GM12892 (cell line): ENCODE measurements around the gene TMPRSS13.

ENCODE experiments used
- DNase-seq: peaks from one replicate; pipeline ENCODE4 v3.0.0; 2011; ENCODE audit not compliant: insufficient read length
- FAIRE-seq: peaks from 2 replicates; lab custom pipeline; 2011; peaks lifted over from hg19 to GRCh38; lab: Jason Lieb, UNC
- POLR2A ChIP-seq: IDR thresholded peaks from 2 replicates; pipeline ENCODE4 v1.6.1; 2011; ENCODE audit warnings: low read depth, low read length, control low read depth
- POLR2AphosphoS5 ChIP-seq: IDR thresholded peaks from 2 replicates; pipeline ENCODE4 v1.6.1; 2011; ENCODE audit warnings: low read depth, low read length, control low read depth
- TAF1 ChIP-seq: IDR thresholded peaks from 2 replicates; pipeline ENCODE4 v1.6.1; 2011; ENCODE audit warnings: low read depth, mild to moderate bottlenecking, control low read depth, low read length, borderline replicate concordance

TMPRSS13 gene

DNA sequence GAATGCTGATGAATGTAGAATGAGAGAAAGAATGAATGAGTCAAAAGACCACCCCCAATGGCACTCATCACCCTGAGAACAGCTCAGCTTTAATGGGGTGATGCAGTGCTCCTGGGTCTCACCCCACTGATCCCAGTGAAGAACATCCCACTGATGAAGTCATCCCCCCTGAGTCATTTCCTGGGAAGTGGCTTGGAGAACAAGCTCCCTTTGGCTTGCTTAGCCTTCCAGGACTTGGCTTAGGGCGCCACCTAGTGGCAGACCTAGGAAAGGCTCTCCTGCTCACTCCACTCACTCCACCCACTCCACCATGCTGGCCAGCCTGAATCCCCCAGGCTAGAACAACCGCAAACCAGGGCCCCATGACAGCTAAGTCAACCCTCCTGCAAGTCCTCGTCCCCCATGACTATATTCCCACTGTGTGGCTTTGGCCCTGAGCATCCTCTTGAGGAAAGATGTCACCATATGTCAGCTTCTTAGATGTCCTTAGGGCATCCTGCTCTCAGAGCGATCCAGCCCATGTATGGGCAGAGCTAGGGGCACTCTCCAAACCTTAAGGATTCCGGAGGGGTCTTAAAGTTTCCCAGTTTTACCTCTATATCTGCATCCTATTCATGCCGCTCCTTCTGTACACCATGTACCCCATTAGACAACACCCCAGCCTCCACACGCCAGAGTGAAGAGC lies 17.8 kb upstream of the TMPRSS13 start:
- DNase-seq (peak; percentile 51), FAIRE-seq (peak; percentile 93)
- no peak for TF ChIP-seq TAF1
- no peak for TF ChIP-seq POLR2A
- no peak for TF ChIP-seq POLR2AphosphoS5

GRCh38 chr11:117946156-117946841 lies 17.1 kb upstream of the TMPRSS13 start:
- FAIRE-seq (no peak), DNase-seq (no peak)
- no peak for TF ChIP-seq POLR2AphosphoS5
- TF ChIP-seq POLR2A: no peak
- no peak for TF ChIP-seq TAF1

GRCh38 chr11:117945047-117945810 lies 16.0 kb upstream of the TMPRSS13 start:
- no peak for DNase-seq
- TF ChIP-seq POLR2A (no peak), TAF1 (no peak), POLR2AphosphoS5 (no peak)
- FAIRE-seq: peak; percentile 92

DNA sequence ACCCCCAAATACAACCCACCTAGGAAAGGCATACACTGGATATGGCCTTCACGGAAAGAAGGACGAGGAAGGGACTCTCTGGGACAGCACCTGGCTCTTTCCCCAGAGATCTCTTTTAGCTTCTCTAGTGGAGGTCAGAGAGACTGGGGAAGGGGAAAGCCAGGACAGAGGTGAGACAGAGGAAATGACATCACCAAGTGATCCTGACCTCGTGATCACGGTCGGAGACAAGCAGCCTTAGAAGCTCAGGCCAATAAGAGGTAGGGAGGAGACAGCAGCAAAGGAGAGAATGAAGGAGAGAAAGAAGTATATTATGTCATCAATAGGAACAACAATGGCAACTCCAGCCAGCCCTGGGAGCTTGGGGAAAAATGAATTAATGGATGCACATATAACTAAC lies 15.4 kb upstream of the TMPRSS13 start:
- DNase-seq (no peak), FAIRE-seq (no peak)
- TF ChIP-seq POLR2A: no peak
- no peak for TF ChIP-seq POLR2AphosphoS5
- no peak for TF ChIP-seq TAF1

DNA sequence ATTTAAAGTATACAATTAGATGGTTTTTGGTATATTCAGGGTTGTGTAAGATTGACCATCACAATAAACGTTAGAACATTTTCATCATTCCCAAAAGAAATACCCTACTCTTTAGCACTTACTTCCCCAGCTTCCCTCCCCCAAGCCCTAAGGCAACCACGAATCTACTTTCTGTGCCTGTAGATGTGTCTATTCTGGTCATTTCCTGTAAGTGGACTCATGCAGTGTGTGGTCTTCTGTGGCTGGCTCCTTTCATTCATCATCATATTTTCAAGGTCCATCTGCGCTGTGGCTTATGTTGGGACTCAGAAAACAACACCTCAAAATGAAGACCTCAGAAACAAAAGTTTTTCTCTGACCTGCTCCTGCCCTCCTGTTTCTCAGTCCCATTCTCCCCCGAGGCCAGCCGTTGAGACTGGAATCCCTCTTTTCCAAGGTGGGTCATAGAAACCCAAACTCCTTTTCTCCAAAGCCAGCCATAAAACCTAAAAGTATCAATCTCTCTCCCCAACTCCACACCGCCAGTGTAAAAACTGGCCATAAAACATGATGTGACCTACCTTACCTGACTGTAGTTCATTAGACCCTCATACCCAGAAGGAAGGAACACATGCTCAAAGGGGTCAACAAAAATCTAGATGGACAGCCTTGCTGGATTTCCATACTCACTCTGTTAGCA lies 12.9 kb upstream of the TMPRSS13 start:
- TF ChIP-seq POLR2A: no peak
- TF ChIP-seq POLR2AphosphoS5: no peak
- TF ChIP-seq TAF1: no peak
- peak; percentile 42 for FAIRE-seq
- no peak for DNase-seq

GRCh38 chr11:117941163-117941707 lies 12.0 kb upstream of the TMPRSS13 start:
- TF ChIP-seq POLR2A (no peak), POLR2AphosphoS5 (no peak), TAF1 (no peak)
- no peak for FAIRE-seq
- DNase-seq: no peak

GRCh38 chr11:117940736-117941135 lies 11.5 kb upstream of the TMPRSS13 start:
- DNase-seq (no peak), FAIRE-seq (peak; percentile 40)
- TF ChIP-seq TAF1: no peak
- TF ChIP-seq POLR2AphosphoS5: no peak
- no peak for TF ChIP-seq POLR2A

DNA sequence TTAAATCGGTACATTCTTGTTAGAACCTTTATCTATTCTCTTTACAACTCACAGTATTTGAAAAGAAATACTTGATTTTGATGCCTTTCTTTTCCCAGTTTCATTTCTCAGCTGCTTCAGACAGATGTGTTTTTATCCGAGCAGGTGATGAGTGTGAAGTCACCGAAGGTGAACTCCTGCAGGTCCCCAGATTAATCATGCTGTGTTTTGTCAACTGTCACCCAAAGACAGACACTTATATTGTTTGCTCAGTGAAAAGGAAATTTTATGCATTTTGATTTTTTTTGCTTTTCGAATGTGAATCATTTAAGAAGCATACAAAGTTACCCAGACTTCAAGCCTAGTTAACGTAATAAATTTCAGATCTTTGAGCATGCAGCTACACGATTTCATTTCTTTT lies 7.8 kb upstream of the TMPRSS13 start:
- FAIRE-seq (peak; percentile 90), DNase-seq (no peak)
- TF ChIP-seq POLR2A (no peak), TAF1 (no peak), POLR2AphosphoS5 (no peak)

DNA sequence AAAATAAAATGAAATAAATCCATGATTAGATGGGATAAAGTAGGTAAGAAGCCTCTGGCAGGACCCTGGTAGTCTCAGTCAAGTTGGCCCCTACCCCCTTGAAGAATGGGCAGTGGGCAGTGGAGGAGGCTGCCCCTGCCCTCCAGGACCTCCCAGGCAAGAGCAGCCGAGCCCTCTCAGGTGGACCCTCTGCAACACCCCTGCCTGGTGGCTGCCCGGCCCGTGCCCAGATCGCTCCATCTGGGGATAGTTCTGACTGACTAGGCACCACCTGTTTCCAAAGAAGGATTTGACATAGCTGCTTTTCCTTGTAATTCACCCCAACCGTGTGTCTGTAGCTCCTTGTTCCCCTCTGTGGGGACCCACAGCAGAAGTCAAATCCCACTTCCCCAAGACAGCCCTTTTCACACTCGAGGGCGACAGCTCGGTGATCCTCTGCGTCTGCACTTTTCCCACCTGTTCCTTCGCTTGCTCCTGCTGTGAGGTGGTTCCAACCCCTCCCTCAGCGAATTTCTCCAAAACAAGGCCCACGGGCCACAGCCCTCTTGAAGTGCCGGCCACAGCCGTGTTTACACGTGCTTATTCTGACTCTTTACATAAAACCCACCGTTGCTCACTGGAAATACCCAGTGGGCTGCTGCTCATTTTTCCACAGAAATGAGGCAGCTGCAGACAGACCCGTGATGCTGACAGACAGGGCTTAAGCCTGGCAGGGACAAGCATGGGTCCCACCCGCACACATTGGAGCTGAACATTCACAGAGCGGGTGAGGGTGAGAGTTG lies 5.5 kb upstream of the TMPRSS13 start:
- DNase-seq (no peak), FAIRE-seq (peak; percentile 24)
- TF ChIP-seq TAF1 (no peak), POLR2A (no peak), POLR2AphosphoS5 (no peak)

GRCh38 chr11:117933930-117934329 lies 4.7 kb upstream of the TMPRSS13 start:
- no peak for DNase-seq
- FAIRE-seq: no peak
- TF ChIP-seq POLR2AphosphoS5 (no peak), POLR2A (no peak), TAF1 (no peak)

DNA sequence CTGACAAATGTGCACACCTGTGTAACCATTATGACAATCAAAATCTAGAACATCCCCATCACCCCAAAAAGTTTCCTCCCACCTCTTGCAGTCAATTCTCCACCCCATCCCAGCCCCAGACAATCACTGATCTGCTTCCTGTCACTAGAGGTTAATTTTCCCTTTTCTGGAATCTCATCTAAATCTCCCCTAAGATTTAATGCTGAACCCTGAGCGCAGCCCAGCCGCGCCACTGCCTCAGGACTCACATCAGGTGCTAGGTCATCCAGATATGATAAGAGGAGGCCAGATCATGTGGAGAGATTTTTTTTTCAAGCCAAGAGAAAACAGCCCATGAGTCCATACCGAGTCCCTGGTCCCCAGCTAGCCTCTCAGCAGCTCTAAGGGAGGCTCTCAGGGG lies 4.3 kb upstream of the TMPRSS13 start:
- DNase-seq (no peak), FAIRE-seq (no peak)
- TF ChIP-seq TAF1 (no peak), POLR2A (no peak)
